Liver (tissue), 9 donors: ENCODE measurements around the gene ZYX. TPM values are rescaled to one million over a fixed set of nuclear protein-coding genes. Genes with fewer than 3 reads are reported as not detected.

Experiments
- DNase-seq: peaks from one replicate; pipeline ENCODE4 v3.0.0-alpha.2; 2017; ENCODE audit warnings: low spot score
- H3K27ac ChIP-seq, 2 donors: one replicate each; pipeline ENCODE4 v1.7.0; 2013; ENCODE audit warnings: inconsistent platforms in 2 of 2, low read length in 2 of 2, control low read depth in 1 of 2, low read depth in 1 of 2, mild to moderate bottlenecking in 1 of 2
- H3K27me3 ChIP-seq, 4 donors: one replicate each; pipeline versions ENCODE4 v1.6.1 to v1.7.0; 2013; ENCODE audit warnings: low read length in 3 of 4, inconsistent platforms in 1 of 4, mild to moderate bottlenecking in 1 of 4, moderate library complexity in 1 of 4; ENCODE audit not compliant: control insufficient read depth in 4 of 4, insufficient read depth in 4 of 4
- H3K36me3 ChIP-seq, 4 donors: one replicate each; pipeline versions ENCODE4 v1.6.1 to v1.7.0; 2013; ENCODE audit warnings: low read length in 3 of 4, mild to moderate bottlenecking in 3 of 4, low read depth in 1 of 4, moderate library complexity in 1 of 4; ENCODE audit not compliant: control insufficient read depth in 4 of 4, insufficient read depth in 3 of 4
- H3K4me1 ChIP-seq, 4 donors: one replicate each; pipeline versions ENCODE4 v1.6.1 to v1.7.0; 2013; ENCODE audit warnings: low read length in 3 of 4, mild to moderate bottlenecking in 3 of 4, moderate library complexity in 1 of 4; ENCODE audit not compliant: control insufficient read depth in 4 of 4, insufficient read depth in 4 of 4
- H3K4me3 ChIP-seq, 3 donors: one replicate each; pipeline versions ENCODE4 v1.6.1 to v1.7.0; 2013; ENCODE audit warnings: low read length in 3 of 3, control low read depth in 1 of 3, low read depth in 1 of 3, mild to moderate bottlenecking in 1 of 3
- H3K9ac ChIP-seq, 2 donors: one replicate each; pipeline ENCODE4 v1.7.0; 2013; ENCODE audit warnings: low read length in 2 of 2, mild to moderate bottlenecking in 2 of 2, moderate library complexity in 2 of 2, control low read depth in 1 of 2, low read depth in 1 of 2
- H3K9me3 ChIP-seq, 4 donors: one replicate each; pipeline versions ENCODE4 v1.6.1 to v1.7.0; 2013; ENCODE audit warnings: low read length in 3 of 4; ENCODE audit not compliant: control insufficient read depth in 4 of 4
- ATF3 ChIP-seq: IDR thresholded peaks from 2 replicates; pipeline ENCODE4 v1.6.1; 2016; ENCODE audit warnings: antibody characterized with exemption
- CTCF ChIP-seq: fragments of 150-350 bp; IDR thresholded peaks from 2 replicates; pipeline ENCODE4 v1.5.1; 2017; ENCODE audit warnings: improper control_type of control experiment, low read depth, low read length; ENCODE audit not compliant: missing input control
- EGR1 ChIP-seq, 2 donors: IDR thresholded peaks; 2 replicates each; pipeline ENCODE4 v1.6.1; 2016 to 2018; ENCODE audit warnings: antibody characterized with exemption in 2 of 2, low read depth in 2 of 2
- FOXA1 ChIP-seq: IDR thresholded peaks from 2 replicates; pipeline ENCODE4 v1.6.1; 2016; ENCODE audit warnings: antibody characterized with exemption
- FOXA2 ChIP-seq: IDR thresholded peaks from 2 replicates; pipeline ENCODE4 v1.6.1; 2016; ENCODE audit warnings: antibody characterized with exemption
- GABPA ChIP-seq, 2 donors: IDR thresholded peaks in 1 of 2; conservative IDR thresholded peaks in 1 of 2; 2 replicates each; pipeline ENCODE4 v1.6.1; 2016; ENCODE audit warnings: antibody characterized with exemption in 2 of 2, mild to moderate bottlenecking in 1 of 2, moderate library complexity in 1 of 2
- HNF4A ChIP-seq, 2 donors: conservative IDR thresholded peaks; 2 replicates each; pipeline ENCODE4 v1.6.1; 2016; ENCODE audit warnings: antibody characterized with exemption in 2 of 2, mild to moderate bottlenecking in 2 of 2
- HNF4G ChIP-seq: IDR thresholded peaks from 2 replicates; pipeline ENCODE4 v1.6.1; 2016; ENCODE audit warnings: antibody characterized with exemption
- JUND ChIP-seq, 2 donors: IDR thresholded peaks; 2 replicates each; pipeline ENCODE4 v1.6.1; 2016; ENCODE audit warnings: antibody characterized with exemption in 2 of 2
- MAX ChIP-seq: IDR thresholded peaks from 2 replicates; pipeline ENCODE4 v1.6.1; 2016; ENCODE audit warnings: antibody characterized with exemption
- NR2F2 ChIP-seq: IDR thresholded peaks from 2 replicates; pipeline ENCODE4 v1.6.1; 2016; ENCODE audit warnings: antibody characterized with exemption
- RAD21 ChIP-seq, 2 donors: IDR thresholded peaks; 2 replicates each; pipeline ENCODE4 v1.6.1; 2016; ENCODE audit warnings: antibody characterized with exemption in 2 of 2, mild to moderate bottlenecking in 2 of 2
- REST ChIP-seq: IDR thresholded peaks from 2 replicates; pipeline ENCODE4 v1.6.1; 2016; ENCODE audit warnings: antibody characterized with exemption, mild to moderate bottlenecking
- RXRA ChIP-seq, 2 donors: IDR thresholded peaks; 2 replicates each; pipeline ENCODE4 v1.6.1; 2017 to 2018; ENCODE audit warnings: antibody characterized with exemption in 2 of 2, mild to moderate bottlenecking in 1 of 2
- SP1 ChIP-seq: IDR thresholded peaks from 2 replicates; pipeline ENCODE4 v1.6.1; 2018; ENCODE audit warnings: antibody characterized with exemption, mild to moderate bottlenecking
- TAF1 ChIP-seq: conservative IDR thresholded peaks from 2 replicates; pipeline ENCODE4 v1.6.1; 2016; ENCODE audit warnings: antibody characterized with exemption, mild to moderate bottlenecking
- YY1 ChIP-seq: IDR thresholded peaks from 2 replicates; pipeline ENCODE4 v1.6.1; 2016; ENCODE audit warnings: antibody characterized with exemption, mild to moderate bottlenecking
- ZBTB33 ChIP-seq: IDR thresholded peaks from 2 replicates; pipeline ENCODE4 v1.6.1; 2016; ENCODE audit warnings: antibody characterized with exemption
- WGBS: extraction: QIAGEN DNeasy Blood & Tissue Kit; methylation state at CpG from one replicate; pipeline ENCODE4 v1.1.7; 2013; 5-methylcytosine and 5-hydroxymethylcytosine counted together
- polyA plus RNA-seq, 2 donors: library from polyadenylated mRNA; stranded (reverse) in 1 of 2; unstranded in 1 of 2; fragments of 200-250 nt in 1 of 2; fragments of >200 nt in 1 of 2; fragmentation: Nextera tagmentation in 1 of 2; extraction: Ambion mirVana in 1 of 2; gene quantifications; one replicate each; pipeline versions ENCODE4 v1.2.1 to v1.2.3, GENCODE V29; 2013 to 2015
- total RNA-seq, 2 donors: library from RNA; depleted of rRNA; stranded (reverse); fragments of >200 nt; gene quantifications; one replicate each; pipeline ENCODE4 v1.2.3, GENCODE V29; 2014
- donor health status: healthy.
- donor health status: healthy.
- donor health status: healthy.
- donor health status: healthy.
- donor health status: healthy.

The ZYX gene
- total and polyA plus RNA-seq, 4 donors = 15.4 to 49.7 (median 16.5) TPM

- no peaks in the 10 kb centered on the region for H3K36me3 ChIP-seq
- peak overlapping the region in 1 of 2 donors; percentile 33 for H3K27ac ChIP-seq
- TF ChIP-seq CTCF = no peak
- TF ChIP-seq TAF1 = no peak
- TF ChIP-seq REST = no peak
- TF ChIP-seq HNF4A (conservative IDR thresholded peaks at IDR 0.05) = no peak
- no peak for TF ChIP-seq JUND (IDR thresholded peaks at IDR 0.05)
- TF ChIP-seq NR2F2 = no peak
- no peak for TF ChIP-seq HNF4G
- TF ChIP-seq GABPA (IDR thresholded peaks at IDR 0.05 in 1 of 2, conservative IDR thresholded peaks at IDR 0.05 in 1 of 2) = no peak
- TF ChIP-seq ATF3 = no peak
- TF ChIP-seq YY1 = no peak
- TF ChIP-seq MAX = no peak
- no peak for TF ChIP-seq SP1
- no peak for TF ChIP-seq RXRA (IDR thresholded peaks at IDR 0.05)
- no peak for TF ChIP-seq FOXA1
- TF ChIP-seq ZBTB33 = no peak
- no peak for TF ChIP-seq FOXA2
- TF ChIP-seq RAD21 (IDR thresholded peaks at IDR 0.05) = no peak
- no peak for TF ChIP-seq EGR1 (IDR thresholded peaks at IDR 0.05; ENCODE audit: low read depth in 2 of 2)
- no peak overlapping the region for H3K9ac ChIP-seq
- H3K4me1 ChIP-seq = peaks cover 8 to 42% (median 34%) of the 10 kb centered on the region in 4 donors
- H3K27me3 ChIP-seq = no peaks in the 10 kb centered on the region
- no peak overlapping the region for H3K4me3 ChIP-seq
- no peak for DNase-seq
- no peaks in the 10 kb centered on the region for H3K9me3 ChIP-seq
- WGBS = 75% methylated on average over 2 of the region's 2 CpGs
Measured at GRCh38 chr7:143435266-143435665, 54.1 kb downstream of the ZYX start.
